Activated gamma-delta T cell (primary cell): ENCODE data around the gene UBL4A.

ENCODE experiments used
- DNase-seq: peaks from one replicate; lab custom pipeline; 2025; lab: John Stamatoyannopoulos, UW

Gene UBL4A

GRCh38 chrX:154437971-154438893, 48.2 kb downstream of the UBL4A start:
- no peak for DNase-seq

GRCh38 chrX:154436983-154437752, 49.2 kb downstream of the UBL4A start, which contains the start of gene GDI1:
Gene GDI1, plus strand, starts transcription at chrX:154437154. Its CDS starts 101 bp downstream, at chrX:154437255.
- DNase-seq: peak; percentile 58

- DNase-seq: peak; percentile 49
These were observed 49.9 kb downstream of the UBL4A start for GRCh38 chrX:154436374-154436982.

- no peak for DNase-seq
These were observed 51.2 kb downstream of the UBL4A start for GRCh38 chrX:154435171-154435733.

GRCh38 chrX:154434394-154435168, 51.8 kb downstream of the UBL4A start:
- DNase-seq: no peak
